Testis (tissue), 2 donors: ENCODE results near the gene GPATCH2L.

Source experiments
- CTCF ChIP-seq, 3 experiments: fragments of 450-650 bp in 2 of 3; fragments of 200-600 bp in 1 of 3; sonication (generic) in 1 of 3; IDR thresholded peaks; one replicate each; pipeline ENCODE4 v1.5.1; 2016 to 2019; ENCODE audit warnings: antibody characterized with exemption in 3 of 3, mild to moderate bottlenecking in 2 of 3, moderate library complexity in 1 of 3
- POLR2A ChIP-seq: fragments of 450-650 bp; IDR thresholded peaks from one replicate; pipeline ENCODE4 v1.6.1; 2017; ENCODE audit warnings: antibody characterized with exemption, mild to moderate bottlenecking, moderate library complexity

GRCh38 chr14:76232800-76233199 is 81.1 kb downstream of the GPATCH2L start:
- TF ChIP-seq CTCF (IDR thresholded peaks at IDR 0.05), result no peak
- TF ChIP-seq POLR2A, result no peak
